Measurements from ENCODE around the gene PRAME.

DNA sequence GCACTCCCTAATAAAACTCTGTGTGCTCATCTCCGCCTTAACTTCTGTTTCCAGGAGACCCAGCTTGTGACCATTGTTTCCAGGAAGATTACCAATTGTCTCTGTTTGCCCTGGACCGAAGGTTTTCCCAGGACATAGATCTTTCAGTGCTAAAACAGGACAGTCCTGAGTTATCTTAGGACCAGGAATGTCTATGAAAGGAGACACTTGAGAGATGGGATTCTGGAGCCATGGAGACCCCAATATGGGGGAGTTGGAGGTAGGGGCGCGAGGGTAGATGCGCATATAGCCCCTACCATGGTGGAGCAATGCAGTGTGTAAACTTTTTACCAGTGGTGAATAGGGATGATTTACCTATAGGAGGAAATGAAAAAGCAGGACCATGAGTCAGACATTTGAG lies 10.2 kb upstream of the PRAME start:
- TF ChIP-seq, protein P1, sequence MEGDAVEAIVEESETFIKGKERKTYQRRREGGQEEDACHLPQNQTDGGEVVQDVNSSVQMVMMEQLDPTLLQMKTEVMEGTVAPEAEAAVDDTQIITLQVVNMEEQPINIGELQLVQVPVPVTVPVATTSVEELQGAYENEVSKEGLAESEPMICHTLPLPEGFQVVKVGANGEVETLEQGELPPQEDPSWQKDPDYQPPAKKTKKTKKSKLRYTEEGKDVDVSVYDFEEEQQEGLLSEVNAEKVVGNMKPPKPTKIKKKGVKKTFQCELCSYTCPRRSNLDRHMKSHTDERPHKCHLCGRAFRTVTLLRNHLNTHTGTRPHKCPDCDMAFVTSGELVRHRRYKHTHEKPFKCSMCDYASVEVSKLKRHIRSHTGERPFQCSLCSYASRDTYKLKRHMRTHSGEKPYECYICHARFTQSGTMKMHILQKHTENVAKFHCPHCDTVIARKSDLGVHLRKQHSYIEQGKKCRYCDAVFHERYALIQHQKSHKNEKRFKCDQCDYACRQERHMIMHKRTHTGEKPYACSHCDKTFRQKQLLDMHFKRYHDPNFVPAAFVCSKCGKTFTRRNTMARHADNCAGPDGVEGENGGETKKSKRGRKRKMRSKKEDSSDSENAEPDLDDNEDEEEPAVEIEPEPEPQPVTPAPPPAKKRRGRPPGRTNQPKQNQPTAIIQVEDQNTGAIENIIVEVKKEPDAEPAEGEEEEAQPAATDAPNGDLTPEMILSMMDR (IDR thresholded peaks at IDR 0.05 in 8 of 11, conservative IDR thresholded peaks at IDR 0.05 in 3 of 11) = no peak
- TF ChIP-seq POLR2A (IDR thresholded peaks at IDR 0.05) = no peak
